DOHH2 (cell line): Measurements from ENCODE around the gene MCMBP.
"Not testable (repeated sequence)": the region's sequence is repeated elsewhere in the genome, so short reads cannot be mapped to it uniquely, and the experiment has no call there.

Experiments
- H3F3A ChIP-seq: fragments of 200-600 bp; sonication (generic), shearing (Covaris generic); 2 replicates; pipeline ENCODE4 v1.6.0; 2016; ENCODE audit warnings: antibody characterized with exemption, mild to moderate bottlenecking; ENCODE audit not compliant: control insufficient read depth, insufficient read depth
- H3K27ac ChIP-seq: fragments of 200-600 bp; sonication (generic); 2 replicates; pipeline ENCODE4 v1.5.1; 2014; ENCODE audit warnings: low read depth, mild to moderate bottlenecking, low read length, moderate library complexity
- H3K27me3 ChIP-seq: fragments of 200-600 bp; sonication (generic); 2 replicates; pipeline ENCODE4 v1.6.1; 2014; ENCODE audit warnings: mild to moderate bottlenecking, low read length, mixed read lengths; ENCODE audit not compliant: control insufficient read depth
- H3K36me3 ChIP-seq: fragments of 200-600 bp; sonication (generic); 2 replicates; pipeline ENCODE4 v1.6.1; 2014; ENCODE audit warnings: mild to moderate bottlenecking, low read length, moderate library complexity, mixed read lengths; ENCODE audit not compliant: control insufficient read depth
- H3K4me1 ChIP-seq: fragments of 200-600 bp; sonication (generic); 2 replicates; pipeline ENCODE4 v1.6.1; 2014; ENCODE audit warnings: mild to moderate bottlenecking, low read length, mixed read lengths; ENCODE audit not compliant: control insufficient read depth
- H3K4me2 ChIP-seq: fragments of 200-600 bp; sonication (generic); 2 replicates; pipeline ENCODE4 v1.6.0; 2014; ENCODE audit warnings: mild to moderate bottlenecking, low read length, moderate library complexity
- H3K4me3 ChIP-seq: fragments of 200-600 bp; sonication (generic); 2 replicates; pipeline ENCODE4 v1.5.1; 2014; ENCODE audit warnings: mild to moderate bottlenecking, low read length, mixed read lengths
- H3K79me2 ChIP-seq: fragments of 200-600 bp; sonication (generic); 2 replicates; pipeline ENCODE4 v1.6.1; 2014; ENCODE audit warnings: mild to moderate bottlenecking, low read length, mixed read lengths; ENCODE audit not compliant: control insufficient read depth
- H3K9me2 ChIP-seq: fragments of 200-600 bp; sonication (generic); replicated peaks from 2 replicates; pipeline ENCODE4 v1.6.1; 2014; ENCODE audit warnings: mild to moderate bottlenecking, low read length, mixed read lengths; ENCODE audit not compliant: control insufficient read depth
- H3K9me3 ChIP-seq: fragments of 200-600 bp; sonication (generic); 2 replicates; pipeline ENCODE4 v1.6.1; 2014; ENCODE audit warnings: antibody characterized with exemption, low read length, mixed read lengths; ENCODE audit not compliant: control insufficient read depth, insufficient read depth
- H4K20me1 ChIP-seq: fragments of 200-600 bp; sonication (generic); 2 replicates; pipeline ENCODE4 v1.6.0; 2014; ENCODE audit warnings: low read depth, mild to moderate bottlenecking, antibody characterized with exemption, low read length, moderate library complexity; ENCODE audit not compliant: control insufficient read depth, insufficient read depth
- EZH2phosphoT487 ChIP-seq: fragments of 200-600 bp; sonication (generic); IDR thresholded peaks from 2 replicates; pipeline ENCODE4 v1.6.1; 2017; ENCODE audit warnings: borderline replicate concordance, mild to moderate bottlenecking, antibody characterized with exemption, low read length, moderate library complexity, mixed read lengths
- TF ChIP-seq, protein P1 (sequence below): fragments of 200-600 bp; sonication (generic); IDR thresholded peaks from one replicate; pipeline ENCODE4 v1.5.1; 2014; ENCODE audit warnings: antibody characterized with exemption, mild to moderate bottlenecking, low read depth, low read length; ENCODE audit not compliant: poor library complexity, severe bottlenecking

The MCMBP gene

DNA sequence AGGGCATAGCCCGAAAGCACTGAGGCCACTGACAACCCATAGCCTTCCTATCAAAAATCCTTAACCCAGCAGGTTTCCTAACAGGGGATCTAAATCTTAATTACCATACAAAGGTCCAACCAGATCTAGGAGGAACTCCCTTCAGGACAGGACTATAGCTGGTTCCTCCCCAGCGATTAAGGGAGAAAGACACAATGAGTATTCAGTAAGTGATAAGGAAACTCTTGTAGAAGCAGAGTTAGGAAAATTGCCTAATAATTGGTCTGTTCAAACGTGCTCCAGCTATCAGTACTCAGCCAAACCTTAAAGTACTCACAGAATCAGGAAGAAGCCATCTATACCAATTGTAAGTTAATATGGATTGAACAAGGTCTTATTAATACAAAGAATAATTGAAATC is 16.6 kb upstream of the MCMBP start:
- not testable (repeated sequence) for H3K9me3 ChIP-seq, H3K4me2 ChIP-seq, H3K27ac ChIP-seq, H3K27me3 ChIP-seq, H3K36me3 ChIP-seq, H3K4me3 ChIP-seq, H3F3A ChIP-seq, H4K20me1 ChIP-seq, H3K9me2 ChIP-seq
- H3K4me1 ChIP-seq = peaks cover 19% of the 10 kb centered on the region
- H3K79me2 ChIP-seq = peaks cover 28% of the 10 kb centered on the region

DNA sequence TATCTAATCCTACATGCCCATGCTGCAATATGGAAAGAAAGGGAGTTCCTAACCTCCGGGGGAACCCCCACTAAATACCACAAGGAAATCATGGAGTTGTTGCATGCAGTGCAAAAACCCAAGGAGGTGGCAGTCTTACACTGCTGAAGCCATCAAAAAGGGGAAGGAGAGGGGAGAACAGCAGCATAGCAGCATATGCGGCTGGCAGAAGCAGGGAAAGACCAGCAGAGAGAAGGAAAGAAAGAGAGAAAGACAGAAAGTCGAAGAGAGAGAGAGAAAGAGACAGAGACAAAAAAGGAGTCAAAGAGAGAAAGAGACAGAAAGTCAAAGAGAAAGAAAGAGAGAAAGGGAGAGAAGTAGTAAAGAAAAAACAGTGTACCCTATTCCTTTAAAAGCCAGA is 16.1 kb upstream of the MCMBP start:
- Histone ChIP-seq H3K79me2 (peaks cover 23% of the 10 kb centered on the region), H3K4me1 (peaks cover 14% of the 10 kb centered on the region)
- H3K27ac ChIP-seq, H4K20me1 ChIP-seq, H3K4me2 ChIP-seq, H3K4me3 ChIP-seq, H3K27me3 ChIP-seq, H3F3A ChIP-seq, H3K9me3 ChIP-seq, H3K36me3 ChIP-seq, H3K9me2 ChIP-seq: not testable (repeated sequence)

DNA sequence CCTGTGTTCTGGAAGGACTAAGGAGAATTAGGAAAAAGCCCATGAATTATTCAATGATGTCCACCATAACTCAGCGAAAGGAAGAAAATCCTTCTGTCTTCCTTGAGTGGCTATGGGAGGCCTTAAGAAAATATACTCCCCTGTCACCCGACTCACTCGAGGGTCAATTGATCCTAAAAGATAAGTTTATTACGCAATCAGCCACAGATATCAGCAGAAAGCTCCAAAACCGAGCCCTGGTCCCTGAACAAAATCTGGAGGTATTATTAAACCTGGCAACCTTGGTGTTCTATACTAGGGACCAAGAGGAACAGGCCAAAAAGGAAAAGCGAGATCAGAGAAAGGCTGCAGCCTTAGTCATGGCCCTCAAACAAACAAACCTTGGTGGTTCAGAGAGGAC is 13.4 kb upstream of the MCMBP start:
- H3K27me3 ChIP-seq, H3K9me2 ChIP-seq, H3K36me3 ChIP-seq, H3K4me3 ChIP-seq, H3K4me1 ChIP-seq, H3F3A ChIP-seq, H4K20me1 ChIP-seq, H3K79me2 ChIP-seq, H3K4me2 ChIP-seq, H3K9me3 ChIP-seq, H3K27ac ChIP-seq: not testable (repeated sequence)

DNA sequence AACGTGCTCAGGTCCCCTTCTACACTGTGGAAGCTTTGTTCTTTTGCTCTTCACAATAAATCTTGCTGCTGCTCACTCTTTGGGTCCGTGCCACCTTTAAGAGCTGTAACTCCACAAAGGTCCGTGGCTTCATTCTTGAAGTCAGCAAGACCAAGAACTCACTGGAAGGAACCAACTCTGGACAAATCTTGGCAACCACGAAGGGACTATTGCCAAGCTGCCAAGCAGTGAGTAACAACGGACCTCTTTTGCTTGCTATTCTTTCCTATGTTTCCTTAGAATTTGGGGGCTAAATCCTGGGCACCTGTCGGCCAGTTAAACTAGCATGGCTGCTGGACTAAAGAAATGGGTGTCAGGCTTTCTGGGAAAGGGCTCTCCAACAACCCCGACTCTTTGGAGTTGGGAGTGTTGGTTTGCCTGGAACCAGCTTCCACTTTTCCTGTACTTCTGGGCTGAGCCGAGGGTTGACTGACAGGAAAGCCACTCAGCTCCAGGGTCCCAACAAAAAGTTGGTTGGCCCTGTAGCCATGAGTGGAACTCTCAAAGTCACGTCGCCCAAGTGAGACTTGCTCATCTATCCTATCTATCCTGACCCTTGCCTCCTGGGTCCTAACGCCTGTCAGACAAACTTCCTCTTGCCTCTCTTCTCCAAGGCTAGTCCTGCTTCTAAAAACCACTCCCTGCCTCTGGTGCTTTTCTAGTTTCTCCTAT is 11.4 kb upstream of the MCMBP start:
- H4K20me1 ChIP-seq, H3K4me3 ChIP-seq, H3K9me3 ChIP-seq, H3K27ac ChIP-seq, H3K79me2 ChIP-seq, H3F3A ChIP-seq, H3K36me3 ChIP-seq, H3K27me3 ChIP-seq, H3K9me2 ChIP-seq, H3K4me2 ChIP-seq, H3K4me1 ChIP-seq: not testable (repeated sequence)

DNA sequence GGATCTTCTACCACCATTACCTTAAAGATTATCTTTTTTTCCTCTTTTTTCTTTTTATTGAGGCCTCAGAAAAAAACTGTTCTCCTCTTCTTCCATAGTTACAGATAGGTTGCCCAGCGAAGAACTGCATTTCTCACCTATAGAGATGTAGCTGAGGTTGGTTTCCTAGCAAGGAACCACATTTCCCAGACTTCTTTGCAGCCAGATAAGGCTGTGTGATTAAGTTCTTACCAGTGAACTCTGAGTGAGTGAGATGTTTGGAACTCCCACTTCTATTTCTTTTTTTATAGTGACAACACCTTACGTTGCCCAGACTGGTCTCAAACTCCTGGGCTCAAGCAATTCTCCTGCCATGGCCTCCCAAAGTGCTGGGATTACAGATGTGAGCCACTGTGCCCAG is 5.9 kb upstream of the MCMBP start:
- TF ChIP-seq, protein P1, sequence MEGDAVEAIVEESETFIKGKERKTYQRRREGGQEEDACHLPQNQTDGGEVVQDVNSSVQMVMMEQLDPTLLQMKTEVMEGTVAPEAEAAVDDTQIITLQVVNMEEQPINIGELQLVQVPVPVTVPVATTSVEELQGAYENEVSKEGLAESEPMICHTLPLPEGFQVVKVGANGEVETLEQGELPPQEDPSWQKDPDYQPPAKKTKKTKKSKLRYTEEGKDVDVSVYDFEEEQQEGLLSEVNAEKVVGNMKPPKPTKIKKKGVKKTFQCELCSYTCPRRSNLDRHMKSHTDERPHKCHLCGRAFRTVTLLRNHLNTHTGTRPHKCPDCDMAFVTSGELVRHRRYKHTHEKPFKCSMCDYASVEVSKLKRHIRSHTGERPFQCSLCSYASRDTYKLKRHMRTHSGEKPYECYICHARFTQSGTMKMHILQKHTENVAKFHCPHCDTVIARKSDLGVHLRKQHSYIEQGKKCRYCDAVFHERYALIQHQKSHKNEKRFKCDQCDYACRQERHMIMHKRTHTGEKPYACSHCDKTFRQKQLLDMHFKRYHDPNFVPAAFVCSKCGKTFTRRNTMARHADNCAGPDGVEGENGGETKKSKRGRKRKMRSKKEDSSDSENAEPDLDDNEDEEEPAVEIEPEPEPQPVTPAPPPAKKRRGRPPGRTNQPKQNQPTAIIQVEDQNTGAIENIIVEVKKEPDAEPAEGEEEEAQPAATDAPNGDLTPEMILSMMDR = no peak
- no peak for TF ChIP-seq EZH2phosphoT487
- no peaks in the 10 kb centered on the region for H3K36me3 ChIP-seq
- no peaks in the 10 kb centered on the region for H4K20me1 ChIP-seq

More for the DNA sequence above, 5.9 kb upstream of the MCMBP start:
- Histone ChIP-seq H3K27me3 (no peaks in the 10 kb centered on the region), H3K27ac (no peak overlapping the region), H3K9me3 (no peaks in the 10 kb centered on the region), H3F3A (no peaks in the 10 kb centered on the region), H3K79me2 (peaks cover 2% of the 10 kb centered on the region), H3K4me3 (no peak overlapping the region), H3K4me2 (no peak overlapping the region), H3K9me2 (no peaks in the 10 kb centered on the region), H3K4me1 (peaks cover 8% of the 10 kb centered on the region)
